Measurements from ENCODE around the gene SPTBN1. TPM values are rescaled to one million over a fixed set of nuclear protein-coding genes. Genes with fewer than 3 reads are reported as not detected.

SPTBN1 gene
- total RNA-seq, 1 donor from 2014 or later: 217 TPM

DNA sequence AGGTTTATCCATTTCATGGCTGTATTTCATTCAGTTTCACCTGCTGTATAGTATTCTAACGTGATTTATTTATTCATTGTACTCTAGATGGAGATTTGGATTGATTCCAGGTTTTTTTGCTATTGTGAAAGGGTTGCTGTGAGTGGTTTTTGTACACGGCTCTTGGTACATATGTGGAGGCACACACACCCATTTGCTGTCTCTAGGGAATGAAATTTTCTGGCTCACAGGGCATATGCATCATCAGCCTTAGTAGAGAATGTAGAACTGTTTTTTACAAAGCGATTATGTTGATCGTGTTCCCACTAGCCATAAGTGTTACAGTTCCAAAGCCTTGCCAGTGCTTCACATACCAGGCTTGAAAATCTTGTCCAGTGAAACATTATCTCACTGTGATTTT lies 5.1 kb downstream of the SPTBN1 start:
- Mint-ChIP-seq H3K9me3 (no peaks in the 10 kb centered on the region), H3K36me3 (ENCODE audit: low read depth) (no peaks in the 10 kb centered on the region), H3K27ac (ENCODE audit: unreplicated experiment) (no peak overlapping the region), H3K27me3 (ENCODE audit: low read depth) (peaks cover 3% of the 10 kb centered on the region), H3K4me1 (peaks cover 42% of the 10 kb centered on the region), H3K4me3 (peak overlapping the region; percentile 56)
- DNase-seq (ENCODE audit: low read depth, low spot score): no peak
- TF ChIP-seq, protein P1, sequence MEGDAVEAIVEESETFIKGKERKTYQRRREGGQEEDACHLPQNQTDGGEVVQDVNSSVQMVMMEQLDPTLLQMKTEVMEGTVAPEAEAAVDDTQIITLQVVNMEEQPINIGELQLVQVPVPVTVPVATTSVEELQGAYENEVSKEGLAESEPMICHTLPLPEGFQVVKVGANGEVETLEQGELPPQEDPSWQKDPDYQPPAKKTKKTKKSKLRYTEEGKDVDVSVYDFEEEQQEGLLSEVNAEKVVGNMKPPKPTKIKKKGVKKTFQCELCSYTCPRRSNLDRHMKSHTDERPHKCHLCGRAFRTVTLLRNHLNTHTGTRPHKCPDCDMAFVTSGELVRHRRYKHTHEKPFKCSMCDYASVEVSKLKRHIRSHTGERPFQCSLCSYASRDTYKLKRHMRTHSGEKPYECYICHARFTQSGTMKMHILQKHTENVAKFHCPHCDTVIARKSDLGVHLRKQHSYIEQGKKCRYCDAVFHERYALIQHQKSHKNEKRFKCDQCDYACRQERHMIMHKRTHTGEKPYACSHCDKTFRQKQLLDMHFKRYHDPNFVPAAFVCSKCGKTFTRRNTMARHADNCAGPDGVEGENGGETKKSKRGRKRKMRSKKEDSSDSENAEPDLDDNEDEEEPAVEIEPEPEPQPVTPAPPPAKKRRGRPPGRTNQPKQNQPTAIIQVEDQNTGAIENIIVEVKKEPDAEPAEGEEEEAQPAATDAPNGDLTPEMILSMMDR (conservative IDR thresholded peaks at IDR 0.05): no peak

DNA sequence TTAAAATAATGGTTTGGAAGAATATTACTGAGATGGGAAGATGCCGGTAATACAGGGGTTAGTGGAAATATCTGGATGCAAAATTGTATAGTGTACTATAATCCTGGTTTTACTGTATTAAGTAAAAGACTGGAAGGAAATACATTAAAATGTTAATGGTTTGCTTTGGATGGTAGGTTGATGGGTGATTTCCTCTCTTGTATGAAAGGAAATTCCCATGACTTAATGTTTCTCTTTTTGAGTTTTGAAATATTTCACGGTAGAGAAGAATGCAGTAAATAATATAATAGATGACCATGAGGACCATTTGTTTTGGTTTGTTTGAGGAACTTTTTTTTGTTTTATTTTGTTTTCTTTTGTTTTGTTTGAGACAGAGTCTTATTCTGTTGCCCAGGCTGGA lies 8.2 kb downstream of the SPTBN1 start:
- TF ChIP-seq, protein P1 (conservative IDR thresholded peaks at IDR 0.05): no peak
- no peak for DNase-seq (ENCODE audit: low read depth, low spot score)
- H3K36me3 Mint-ChIP-seq (ENCODE audit: low read depth): peaks cover 4% of the 10 kb centered on the region
- no peaks in the 10 kb centered on the region for H3K9me3 Mint-ChIP-seq
- H3K4me3 Mint-ChIP-seq: no peak overlapping the region
- peaks cover 37% of the 10 kb centered on the region for H3K4me1 Mint-ChIP-seq
- H3K27me3 Mint-ChIP-seq (ENCODE audit: low read depth): no peaks in the 10 kb centered on the region
- no peak overlapping the region for H3K27ac Mint-ChIP-seq (ENCODE audit: unreplicated experiment)

DNA sequence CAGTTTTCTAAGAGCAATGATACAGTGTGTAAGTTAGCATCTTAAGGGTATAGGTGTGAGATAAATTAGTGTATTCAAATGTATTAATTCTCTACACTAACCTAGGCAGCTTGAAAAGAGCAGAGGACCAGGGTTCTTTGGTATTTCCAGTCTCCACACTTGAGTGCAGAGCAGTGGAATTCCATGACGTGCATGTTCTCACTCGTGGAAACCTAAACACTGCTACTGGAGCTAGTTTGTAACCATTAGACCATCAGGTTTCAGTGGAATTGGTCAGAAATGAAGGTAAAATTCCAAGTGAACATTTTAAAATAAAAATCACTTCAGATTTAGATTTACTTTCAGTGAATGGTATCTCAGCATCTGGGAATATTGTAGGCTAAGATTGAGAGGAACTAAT lies 9.0 kb downstream of the SPTBN1 start:
- no peak overlapping the region for H3K27ac Mint-ChIP-seq (ENCODE audit: unreplicated experiment)
- no peak overlapping the region for H3K4me3 Mint-ChIP-seq
- DNase-seq (ENCODE audit: low read depth, low spot score): no peak
- H3K36me3 Mint-ChIP-seq (ENCODE audit: low read depth): peaks cover 4% of the 10 kb centered on the region
- TF ChIP-seq, protein P1 (conservative IDR thresholded peaks at IDR 0.05): no peak
- no peaks in the 10 kb centered on the region for H3K27me3 Mint-ChIP-seq (ENCODE audit: low read depth)
- H3K4me1 Mint-ChIP-seq: peaks cover 43% of the 10 kb centered on the region
- H3K9me3 Mint-ChIP-seq: no peaks in the 10 kb centered on the region

DNA sequence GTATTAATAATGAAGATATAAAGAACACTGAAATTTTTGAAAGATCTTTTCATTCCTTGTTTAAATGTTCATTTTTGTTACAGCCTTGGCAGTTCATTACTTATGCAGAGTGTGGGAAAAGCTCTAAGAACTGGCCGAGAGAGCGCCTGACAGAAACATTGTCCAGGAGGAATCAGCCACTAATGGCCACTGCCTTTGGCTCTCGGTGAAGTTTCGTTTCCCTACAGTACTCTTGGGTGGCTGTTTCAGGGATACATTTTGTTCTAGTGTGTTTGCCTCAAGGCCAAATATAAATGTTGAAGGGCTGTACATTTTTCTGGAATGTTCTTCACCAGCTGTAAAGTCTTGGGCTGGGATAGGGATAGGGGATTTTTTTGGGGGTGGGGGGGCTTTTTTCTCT lies 10.7 kb downstream of the SPTBN1 start:
- H3K36me3 Mint-ChIP-seq (ENCODE audit: low read depth): peaks cover 4% of the 10 kb centered on the region

DNA sequence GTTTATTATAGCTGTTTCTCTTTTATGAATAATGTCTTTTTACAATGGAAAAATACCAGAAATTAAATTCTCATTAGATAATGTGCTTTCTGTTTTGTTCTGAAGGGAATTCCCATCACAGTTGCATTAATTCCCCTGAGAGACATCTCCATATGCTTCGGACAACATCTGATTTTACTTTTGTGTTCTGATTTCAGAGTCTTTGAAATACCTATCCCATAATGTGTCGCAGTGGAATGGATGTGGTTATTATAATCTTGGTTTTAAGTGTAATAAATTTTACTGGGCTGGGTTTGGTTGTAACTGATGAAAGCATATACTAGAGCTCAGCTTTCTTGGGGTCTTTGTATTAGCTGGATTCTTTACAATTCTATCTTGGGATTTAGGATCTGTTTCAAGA lies 12.5 kb downstream of the SPTBN1 start:
- DNase-seq (ENCODE audit: low read depth, low spot score): no peak
- H3K9me3 Mint-ChIP-seq: no peaks in the 10 kb centered on the region
- no peak overlapping the region for H3K27ac Mint-ChIP-seq (ENCODE audit: unreplicated experiment)
- H3K36me3 Mint-ChIP-seq (ENCODE audit: low read depth): peaks cover 4% of the 10 kb centered on the region
- TF ChIP-seq, protein P1 (conservative IDR thresholded peaks at IDR 0.05): no peak
- no peaks in the 10 kb centered on the region for H3K27me3 Mint-ChIP-seq (ENCODE audit: low read depth)
- peaks cover 59% of the 10 kb centered on the region for H3K4me1 Mint-ChIP-seq
- H3K4me3 Mint-ChIP-seq: no peak overlapping the region

More for the DNA sequence above, 10.7 kb downstream of the SPTBN1 start:
- Mint-ChIP-seq H3K27me3 (ENCODE audit: low read depth) (no peaks in the 10 kb centered on the region), H3K4me3 (no peak overlapping the region), H3K27ac (ENCODE audit: unreplicated experiment) (no peak overlapping the region), H3K4me1 (peaks cover 53% of the 10 kb centered on the region), H3K9me3 (no peaks in the 10 kb centered on the region)
- no peak for DNase-seq (ENCODE audit: low read depth, low spot score)
- TF ChIP-seq, protein P1 (conservative IDR thresholded peaks at IDR 0.05): no peak
